HL-60 (cell line): ENCODE data around the gene GPLD1.

Experiments
- CTCF ChIP-seq: IDR thresholded peaks from one replicate; pipeline ENCODE4 v1.5.1; 2011; ENCODE audit warnings: low read length, control low read depth, inconsistent platforms; ENCODE audit not compliant: insufficient read depth
- GABPA ChIP-seq: IDR thresholded peaks from 2 replicates; pipeline ENCODE4 v1.6.1; 2012; ENCODE audit warnings: low read depth
- POLR2AphosphoS5 ChIP-seq: IDR thresholded peaks from 2 replicates; pipeline ENCODE4 v1.6.1; 2012; ENCODE audit warnings: low read depth
- REST ChIP-seq: IDR thresholded peaks from 2 replicates; pipeline ENCODE4 v1.6.1; 2012; ENCODE audit warnings: low read depth; ENCODE audit not compliant: insufficient replicate concordance
- SPI1 ChIP-seq: IDR thresholded peaks from 2 replicates; pipeline ENCODE4 v1.6.1; 2012; ENCODE audit warnings: low read depth, mild to moderate bottlenecking, borderline replicate concordance

GRCh38 chr6:24454452-24454851 is 34.9 kb downstream of the GPLD1 start:
- TF ChIP-seq CTCF: no peak
- TF ChIP-seq POLR2AphosphoS5: no peak
- TF ChIP-seq GABPA: no peak
- TF ChIP-seq REST: no peak
- no peak for TF ChIP-seq SPI1
